Daoy (cell line): Measurements from ENCODE around the gene ULK1. TPM values are rescaled to one million over a fixed set of nuclear protein-coding genes. Genes with fewer than 3 reads are reported as not detected.
"Not testable (repeated sequence)": the region's sequence is repeated elsewhere in the genome, so short reads cannot be mapped to it uniquely, and the experiment has no call there.

Experiments
- DNase-seq: peaks from one replicate; pipeline ENCODE4 v3.0.0-alpha.2; 2015; ENCODE audit warnings: low read depth
- total RNA-seq: library from RNA; depleted of rRNA; stranded (reverse); fragments of >200 nt; shearing (Covaris generic); gene quantifications from 2 replicates; pipeline ENCODE4 v1.2.3, GENCODE V29; 2014

Gene ULK1
- total RNA-seq, 1 experiment from 2014 or later = 5.1 TPM

GRCh38 chr12:131941987-131942341 is 47.5 kb downstream of the ULK1 start:
- no peak for DNase-seq

- no peak for DNase-seq
These were observed 48.2 kb downstream of the ULK1 start for GRCh38 chr12:131942671-131943070.

GRCh38 chr12:131943389-131943788 is 49.0 kb downstream of the ULK1 start:
- DNase-seq = no peak

DNA sequence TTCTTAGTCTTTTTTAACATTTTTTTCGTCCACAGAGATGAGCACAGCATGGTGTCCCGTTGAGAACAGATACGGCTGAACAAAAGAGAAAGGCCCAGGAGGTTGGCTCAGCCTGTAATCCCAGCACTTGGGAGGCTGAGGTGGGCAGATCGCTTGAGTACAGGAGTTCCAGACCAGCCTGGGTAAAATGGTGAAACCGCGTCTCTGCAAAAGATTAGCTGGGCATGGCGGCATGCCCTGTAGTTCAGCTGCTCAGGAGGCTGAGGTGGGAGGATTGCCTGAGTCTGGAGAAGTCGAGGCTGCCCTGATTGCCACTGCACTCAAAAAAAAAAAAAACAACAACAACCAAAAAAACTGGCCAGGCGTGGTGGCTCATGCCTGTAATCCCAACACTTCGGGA is 49.5 kb downstream of the ULK1 start:
- DNase-seq = no peak

DNA sequence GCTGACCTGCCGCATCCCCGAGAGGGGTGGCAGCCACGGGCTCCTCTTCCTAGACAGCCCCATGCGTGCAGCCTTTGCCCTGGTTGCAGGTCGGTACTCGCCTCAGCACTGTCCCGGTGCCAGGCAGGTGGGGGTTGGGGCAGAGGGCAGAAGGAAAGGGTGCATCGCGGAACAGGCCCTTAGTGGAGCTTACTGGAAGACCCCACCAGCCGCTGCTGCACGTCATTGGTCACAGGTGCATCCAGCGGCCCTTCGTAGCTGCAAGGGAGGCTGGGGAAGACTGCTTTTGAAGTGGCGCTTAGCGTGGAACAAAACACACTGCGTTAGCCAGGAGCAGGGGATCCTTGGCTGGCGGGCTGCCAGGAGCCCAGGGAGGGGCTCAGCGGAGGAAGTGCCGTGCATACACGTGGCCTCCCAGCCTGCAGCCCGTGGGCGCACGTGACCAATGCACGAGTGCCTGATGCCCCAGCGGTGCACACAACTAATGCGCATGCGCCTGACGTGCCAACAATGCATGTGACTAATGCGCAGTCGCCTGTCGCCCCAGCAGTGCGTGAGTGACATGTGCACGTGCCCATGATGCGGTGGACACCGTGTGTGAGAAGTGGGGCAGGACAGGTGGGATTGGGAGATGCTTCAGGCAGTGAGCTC is 50.3 kb downstream of the ULK1 start:
- DNase-seq = no peak

- DNase-seq = no peak
These were observed 52.3 kb downstream of the ULK1 start for GRCh38 chr12:131946757-131947156.

GRCh38 chr12:131947482-131948027 is 53.1 kb downstream of the ULK1 start:
- DNase-seq = no peak

DNA sequence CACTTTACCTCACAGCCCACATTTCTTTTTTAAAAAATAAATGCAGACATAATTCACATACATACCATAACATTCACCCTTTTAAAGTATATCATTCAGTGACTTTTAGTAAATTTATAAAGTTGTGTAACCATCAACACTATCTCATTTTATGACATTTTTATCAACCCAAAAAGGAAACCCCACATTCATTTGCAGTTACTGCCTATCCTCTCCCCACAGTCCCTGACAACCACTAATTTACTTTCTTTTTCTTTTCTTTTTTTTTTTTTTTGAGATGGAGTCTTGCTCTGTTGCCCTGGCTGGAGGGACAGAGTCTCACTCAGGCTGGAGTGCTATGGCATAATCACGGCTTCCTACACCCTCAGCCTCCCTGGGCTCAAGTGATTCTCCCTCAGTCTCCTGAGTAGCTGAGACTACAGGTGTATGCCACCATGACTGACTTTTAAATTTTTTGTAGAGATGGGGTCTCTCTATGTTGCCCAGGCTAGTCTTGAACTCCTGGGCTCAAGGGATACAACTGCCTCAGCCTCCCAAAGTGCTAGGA is 53.8 kb downstream of the ULK1 start:
- no peak for DNase-seq

- DNase-seq = not testable (repeated sequence)
These were observed 54.5 kb downstream of the ULK1 start for GRCh38 chr12:131948713-131949430.

- DNase-seq = peak; percentile 98
These were observed 55.2 kb downstream of the ULK1 start, which contains the start of gene EP400 for GRCh38 chr12:131949431-131950181. TSS of gene EP400 (plus strand) at chr12:131949942. CDS start at chr12:131960620, 10,678 bp downstream.

- no peak for DNase-seq
These were observed 55.9 kb downstream of the ULK1 start for GRCh38 chr12:131950182-131950913.

DNA sequence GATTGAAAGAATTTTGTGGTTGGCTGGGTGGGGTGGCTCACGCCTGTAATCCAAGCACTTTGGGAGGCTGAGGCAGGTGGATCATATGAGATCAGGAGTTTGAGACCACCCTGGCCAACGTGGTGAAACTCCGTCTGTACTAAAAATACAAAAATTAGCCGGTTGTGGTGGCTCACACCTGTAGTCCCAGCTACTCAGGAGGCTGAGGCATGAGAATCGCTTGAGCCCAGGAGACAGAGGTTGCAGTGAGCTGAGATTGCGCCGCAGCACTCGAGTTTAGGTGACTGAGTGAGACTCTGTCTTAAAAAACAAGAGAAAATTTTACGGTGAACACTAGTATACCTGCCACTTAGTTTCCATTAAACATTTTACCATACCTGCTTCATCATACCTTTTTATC is 59.4 kb downstream of the ULK1 start:
- not testable (repeated sequence) for DNase-seq

DNA sequence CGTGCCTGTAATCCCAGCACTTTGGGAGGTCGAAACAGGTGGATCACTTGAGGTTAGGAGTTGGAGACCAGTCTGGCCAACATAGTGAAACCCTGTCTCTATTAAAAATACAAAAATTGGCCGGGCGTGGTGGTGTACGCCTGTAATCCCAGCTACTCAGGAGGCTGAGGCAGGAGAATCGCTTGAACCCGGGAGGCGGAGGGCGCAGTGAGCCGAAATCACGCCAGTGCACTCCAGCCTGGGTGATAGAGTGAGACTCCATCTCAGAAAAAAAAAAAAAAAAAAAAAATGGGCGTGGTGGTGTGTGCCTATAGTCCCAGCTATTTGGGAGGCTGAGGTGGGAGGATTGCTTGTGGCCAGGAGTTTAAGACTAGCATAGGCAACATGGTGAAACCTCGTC is 60.0 kb downstream of the ULK1 start:
- not testable (repeated sequence) for DNase-seq

- DNase-seq = no peak
These were observed 64.7 kb downstream of the ULK1 start for GRCh38 chr12:131959116-131959515.

- DNase-seq = no peak
These were observed 65.5 kb downstream of the ULK1 start for GRCh38 chr12:131959641-131960589.

- DNase-seq = not testable (repeated sequence)
These were observed 66.3 kb downstream of the ULK1 start for GRCh38 chr12:131960590-131961325.

DNA sequence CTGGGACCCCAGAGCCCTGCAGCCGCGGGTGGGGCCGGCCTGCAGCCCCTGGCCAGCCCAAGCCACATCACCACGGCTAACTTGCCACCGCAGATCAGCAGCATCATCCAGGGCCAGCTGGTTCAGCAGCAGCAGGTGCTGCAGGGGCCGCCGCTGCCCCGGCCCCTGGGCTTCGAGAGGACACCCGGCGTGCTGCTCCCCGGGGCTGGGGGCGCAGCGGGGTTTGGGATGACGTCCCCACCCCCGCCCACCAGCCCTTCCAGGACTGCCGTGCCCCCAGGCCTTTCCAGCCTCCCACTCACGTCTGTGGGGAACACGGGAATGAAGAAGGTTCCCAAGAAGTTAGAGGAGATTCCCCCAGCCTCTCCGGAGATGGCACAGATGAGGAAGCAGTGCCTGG is 66.9 kb downstream of the ULK1 start:
- DNase-seq = not testable (repeated sequence)

GRCh38 chr12:131962069-131962468 is 67.6 kb downstream of the ULK1 start:
- DNase-seq = no peak

DNA sequence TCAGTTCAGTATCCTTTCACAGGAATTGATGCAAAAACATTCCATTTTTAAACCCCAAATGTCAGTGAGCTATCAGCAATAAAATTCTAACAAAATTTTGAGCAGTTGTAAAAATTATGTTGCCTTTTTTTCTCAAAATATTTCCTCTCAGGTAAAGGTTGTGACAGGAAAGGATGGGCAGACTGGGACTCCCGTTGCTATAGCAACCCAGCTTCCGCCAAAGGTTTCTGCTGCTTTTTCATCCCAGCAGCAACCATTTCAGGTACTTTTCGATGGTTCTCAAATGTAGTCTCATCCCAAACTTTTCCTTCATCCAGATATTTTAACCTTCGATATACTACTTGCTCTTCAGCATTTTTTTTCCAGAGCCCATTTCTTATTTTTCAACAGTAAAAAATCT is 69.0 kb downstream of the ULK1 start:
- no peak for DNase-seq

DNA sequence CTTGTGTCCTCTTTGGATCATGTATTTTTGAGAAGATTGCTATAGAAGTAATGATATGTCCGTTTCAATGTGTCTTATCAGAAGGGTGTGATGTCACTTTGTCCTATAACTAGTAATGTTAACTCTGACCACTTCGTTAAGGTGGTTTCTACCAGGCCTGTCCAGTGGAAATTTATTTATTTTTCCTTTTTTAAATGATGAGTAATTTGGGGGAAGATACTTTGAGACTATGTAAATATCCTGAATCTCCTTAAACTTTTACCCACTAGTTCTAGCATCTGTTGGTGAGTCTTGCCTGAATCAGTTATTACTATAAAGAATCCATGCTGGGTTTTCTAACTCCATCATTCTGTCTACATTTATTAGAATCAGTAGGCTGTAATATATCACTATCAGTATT is 70.7 kb downstream of the ULK1 start:
- DNase-seq = no peak
